ENCODE data around the gene TSPAN5.

The TSPAN5 gene

GRCh38 chr4:98646422-98646821 lies 12.0 kb downstream of the TSPAN5 start:
- no peak for DNase-seq (ENCODE audit: low read depth in 4 of 4, low spot score in 1 of 4)

- DNase-seq (ENCODE audit: low read depth in 4 of 4, low spot score in 1 of 4) = no peak
These were observed 12.9 kb downstream of the TSPAN5 start for GRCh38 chr4:98645527-98645926.

DNA sequence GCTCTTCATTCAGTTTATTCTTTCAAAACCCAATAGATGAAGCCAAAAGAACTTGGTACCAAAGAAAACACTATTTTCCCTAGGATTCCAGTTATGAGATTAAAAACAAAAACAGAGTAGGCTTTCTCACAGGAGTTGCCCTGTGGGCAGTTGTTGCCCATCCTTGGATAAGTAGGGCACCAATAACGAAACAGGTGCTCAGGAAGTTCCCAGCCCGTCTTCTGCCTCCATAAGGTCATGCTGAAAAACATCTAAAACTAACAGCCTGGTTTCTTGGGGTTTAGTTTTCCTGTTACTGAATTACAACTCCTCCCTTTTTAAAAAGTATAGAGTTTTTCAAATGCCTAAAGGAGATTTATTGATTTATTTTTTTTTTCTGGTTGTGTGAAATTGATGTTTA lies 14.7 kb downstream of the TSPAN5 start:
- DNase-seq (ENCODE audit: low read depth in 4 of 4, low spot score in 1 of 4) = no peak

GRCh38 chr4:98642991-98643426 lies 15.4 kb downstream of the TSPAN5 start:
- no peak for DNase-seq (ENCODE audit: low read depth in 4 of 4, low spot score in 1 of 4)

DNA sequence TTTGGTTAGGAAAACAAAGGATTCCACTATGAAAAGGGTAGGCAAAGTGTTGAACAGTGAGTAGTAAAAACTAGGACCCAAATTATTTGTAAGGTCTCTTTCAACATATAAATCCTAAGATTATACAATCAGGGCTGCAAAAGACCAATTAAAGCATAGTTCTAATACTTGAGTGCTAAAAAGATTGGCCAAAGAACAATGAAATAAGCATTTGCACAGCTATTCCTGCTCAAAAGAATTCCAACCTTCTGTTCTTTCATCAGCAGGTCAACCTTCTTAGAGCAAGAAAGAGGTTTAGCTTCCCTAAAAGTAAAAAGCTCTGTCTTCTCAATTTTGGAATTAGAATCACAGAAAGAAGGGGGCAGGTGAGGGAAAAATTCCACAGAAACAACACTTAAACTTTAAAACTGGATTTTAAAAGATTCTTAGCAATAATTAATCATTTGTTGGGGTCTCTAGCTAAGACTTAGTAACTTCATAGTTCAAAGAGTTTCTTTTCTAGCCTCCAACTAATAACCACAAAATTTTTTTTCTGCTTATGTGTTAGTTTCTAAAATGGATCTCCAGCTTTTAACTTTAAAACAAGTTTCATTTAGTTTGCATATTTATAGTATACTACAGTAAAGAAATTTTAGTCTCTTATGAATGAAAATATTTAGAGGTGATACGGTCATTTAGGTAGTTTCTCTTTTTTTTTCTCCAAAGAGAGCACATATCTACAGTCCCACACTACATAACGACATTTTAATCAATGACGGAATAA lies 16.3 kb downstream of the TSPAN5 start:
- DNase-seq (ENCODE audit: low read depth in 4 of 4, low spot score in 1 of 4) = no peak

DNA sequence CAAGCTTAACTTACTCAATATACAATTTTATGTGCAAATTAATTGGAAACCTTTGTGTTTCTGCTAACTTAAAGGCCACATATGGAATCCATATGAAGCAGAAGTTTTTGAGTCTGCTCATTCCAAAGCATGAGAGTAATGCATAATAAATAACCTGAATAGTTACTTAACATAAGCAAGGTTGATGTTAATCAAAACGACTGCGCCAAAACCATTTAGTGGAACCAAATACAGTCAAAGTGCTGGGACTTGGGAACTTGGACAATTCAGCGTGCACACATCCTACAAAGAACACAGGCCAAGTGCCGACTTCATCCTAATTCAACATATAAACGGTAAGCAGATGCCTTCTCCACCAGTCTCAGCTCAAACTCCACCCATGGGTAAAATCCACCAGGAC lies 17.0 kb downstream of the TSPAN5 start:
- DNase-seq (ENCODE audit: low read depth in 4 of 4, low spot score in 1 of 4) = no peak

DNA sequence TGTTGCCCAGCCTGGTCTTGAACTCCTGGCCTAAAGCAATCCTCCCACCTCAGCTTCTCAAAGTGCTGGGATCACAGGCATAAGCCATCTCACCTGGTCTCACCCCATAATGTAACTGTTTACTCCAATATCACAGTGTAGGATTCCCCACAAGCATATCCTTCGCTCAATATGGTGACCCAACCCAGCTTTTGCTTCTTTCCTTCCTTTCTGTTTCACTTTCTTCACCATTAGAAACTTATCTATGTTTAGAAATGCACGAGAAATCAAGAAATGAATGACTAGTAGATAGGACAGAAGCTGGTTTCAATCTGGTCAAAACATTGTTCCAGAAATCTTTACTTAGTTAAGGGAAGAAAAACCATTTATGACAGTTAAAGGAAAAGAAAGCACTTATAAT lies 18.9 kb downstream of the TSPAN5 start:
- no peak for DNase-seq (ENCODE audit: low read depth in 4 of 4, low spot score in 1 of 4)

DNA sequence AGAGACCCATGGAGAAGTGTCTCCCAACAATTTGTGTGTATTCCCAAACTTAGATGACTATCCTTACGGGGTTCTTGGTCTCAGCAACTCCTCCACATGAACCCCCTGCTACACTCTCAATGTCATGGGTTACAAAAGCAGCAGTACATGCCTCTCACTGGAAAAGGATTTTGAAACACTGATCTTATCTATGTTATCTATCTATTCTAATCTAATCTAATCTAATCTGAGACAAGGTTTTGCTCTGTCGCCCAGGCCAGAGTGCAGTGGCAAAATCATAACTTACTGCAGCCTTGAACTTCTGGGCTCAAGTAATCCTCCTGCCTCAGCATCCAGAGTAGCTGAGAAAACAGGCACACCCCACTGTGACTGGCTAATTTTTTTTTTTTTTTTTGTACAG lies 19.3 kb downstream of the TSPAN5 start:
- DNase-seq (ENCODE audit: low read depth in 4 of 4, low spot score in 1 of 4) = no peak

DNA sequence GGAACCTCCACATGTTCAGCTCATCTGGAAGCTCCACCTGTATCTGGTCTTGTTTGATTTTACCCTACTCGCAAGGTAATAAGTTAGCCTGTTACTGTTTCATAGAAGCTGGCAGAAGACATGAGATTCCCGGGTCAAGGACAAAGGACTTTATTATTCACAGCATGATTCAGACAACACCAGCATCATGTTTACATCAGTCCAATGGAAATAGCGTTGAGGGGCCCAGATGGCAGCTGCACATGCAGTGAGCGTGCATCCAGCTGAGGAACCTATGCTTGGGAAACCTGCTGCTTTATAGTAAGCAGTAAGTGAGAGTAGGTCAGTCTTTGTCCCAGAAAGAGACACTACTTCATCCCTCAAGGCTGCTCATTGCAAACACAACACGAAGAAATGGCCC lies 19.8 kb downstream of the TSPAN5 start:
- no peak for DNase-seq (ENCODE audit: low read depth in 4 of 4, low spot score in 1 of 4)

DNA sequence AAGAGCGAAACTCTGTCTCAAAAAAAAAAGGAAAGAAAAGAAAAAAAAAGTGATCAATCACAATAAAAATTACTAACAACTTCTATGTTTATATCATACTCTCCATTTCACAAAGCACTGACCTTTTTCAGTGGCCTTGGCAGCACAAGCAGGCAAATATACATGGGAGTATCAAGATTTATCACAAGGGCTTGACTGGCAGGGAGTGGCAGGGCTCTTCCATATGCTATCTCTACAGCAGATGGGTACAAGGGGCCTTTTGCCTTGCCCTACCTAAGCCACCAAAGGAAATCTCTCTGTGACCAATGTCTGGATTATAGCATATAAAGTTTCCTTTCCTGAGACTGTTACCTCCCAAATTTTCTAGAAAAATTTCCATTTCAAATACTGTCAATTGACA lies 24.4 kb downstream of the TSPAN5 start:
- no peak for DNase-seq (ENCODE audit: low read depth in 4 of 4, low spot score in 1 of 4)

DNA sequence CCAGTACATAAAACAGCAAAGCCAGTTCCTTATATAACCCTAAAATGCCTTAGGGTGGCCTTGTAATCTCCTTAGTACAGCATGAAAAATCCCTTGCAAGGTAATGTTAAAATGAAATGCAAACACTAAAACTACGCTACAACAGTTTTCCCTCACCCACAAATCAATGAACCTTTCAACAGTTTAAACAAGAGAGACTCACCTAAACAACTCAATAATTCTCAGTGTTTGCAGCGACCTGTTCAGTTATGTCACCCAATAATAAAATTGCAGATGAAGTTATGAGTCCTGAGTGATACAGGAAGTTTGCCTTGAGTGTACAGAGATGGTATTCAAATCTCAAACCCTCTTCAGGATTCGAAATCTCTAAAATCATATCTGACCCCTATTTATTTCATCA lies 25.3 kb downstream of the TSPAN5 start:
- no peak for DNase-seq (ENCODE audit: low read depth in 4 of 4, low spot score in 1 of 4)

DNA sequence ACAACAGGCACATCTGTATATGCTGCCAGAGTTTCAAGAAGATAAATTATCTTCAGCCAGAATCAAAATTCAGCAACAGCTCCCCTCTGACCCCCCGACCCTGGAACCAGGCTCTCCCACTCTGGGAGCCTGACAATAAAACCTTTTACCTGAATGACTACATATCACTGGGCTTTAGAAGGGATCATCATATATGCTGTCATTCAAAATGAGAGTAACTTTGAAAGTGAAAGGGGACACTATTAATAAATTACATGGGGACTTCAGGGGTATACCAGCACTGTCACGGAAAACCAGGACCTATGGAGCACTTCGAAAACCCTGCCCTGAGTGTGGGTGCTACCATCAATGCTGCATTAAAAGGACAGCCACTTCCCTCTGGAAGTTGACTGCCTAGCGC lies 26.2 kb downstream of the TSPAN5 start:
- no peak for DNase-seq (ENCODE audit: low read depth in 4 of 4, low spot score in 1 of 4)

GRCh38 chr4:98631506-98631905 lies 26.9 kb downstream of the TSPAN5 start:
- no peak for DNase-seq (ENCODE audit: low read depth in 4 of 4, low spot score in 1 of 4)

DNA sequence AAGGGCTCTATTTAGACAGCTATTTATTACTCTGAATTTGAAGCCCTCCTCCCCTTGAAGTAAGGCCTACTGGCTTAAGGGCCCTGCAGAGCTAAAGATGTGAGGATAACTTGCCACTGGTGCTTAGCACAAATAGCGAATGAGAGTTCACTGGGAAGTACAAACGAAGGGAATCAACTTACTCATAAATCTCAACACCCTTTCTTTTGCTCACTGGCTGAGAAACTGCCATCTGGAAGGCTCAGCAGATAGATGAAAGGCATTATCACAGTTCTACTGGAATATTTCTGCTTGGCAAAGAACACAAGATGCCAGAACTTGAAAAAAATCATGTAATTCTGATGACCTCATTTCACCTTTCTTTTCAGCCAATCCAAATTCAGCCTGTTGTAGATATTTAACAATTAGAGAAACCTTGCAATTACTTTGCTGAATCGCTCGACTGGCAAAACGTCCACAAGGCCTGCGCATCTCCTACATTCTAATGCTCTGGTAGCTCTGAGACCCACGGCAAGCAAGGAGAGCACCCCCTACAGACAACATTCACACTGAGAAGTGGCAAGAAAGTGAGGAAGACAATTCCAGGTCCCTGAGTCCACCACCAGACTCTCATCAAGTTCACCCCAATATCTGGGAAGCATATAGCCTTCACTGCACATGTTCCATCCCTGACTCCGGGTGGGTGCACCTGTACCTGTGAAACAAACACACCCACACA lies 27.5 kb downstream of the TSPAN5 start:
- no peak for DNase-seq (ENCODE audit: low read depth in 4 of 4, low spot score in 1 of 4)

GRCh38 chr4:98627531-98628257 lies 30.7 kb downstream of the TSPAN5 start:
- DNase-seq (ENCODE audit: low read depth in 4 of 4, low spot score in 1 of 4) = no peak

DNA sequence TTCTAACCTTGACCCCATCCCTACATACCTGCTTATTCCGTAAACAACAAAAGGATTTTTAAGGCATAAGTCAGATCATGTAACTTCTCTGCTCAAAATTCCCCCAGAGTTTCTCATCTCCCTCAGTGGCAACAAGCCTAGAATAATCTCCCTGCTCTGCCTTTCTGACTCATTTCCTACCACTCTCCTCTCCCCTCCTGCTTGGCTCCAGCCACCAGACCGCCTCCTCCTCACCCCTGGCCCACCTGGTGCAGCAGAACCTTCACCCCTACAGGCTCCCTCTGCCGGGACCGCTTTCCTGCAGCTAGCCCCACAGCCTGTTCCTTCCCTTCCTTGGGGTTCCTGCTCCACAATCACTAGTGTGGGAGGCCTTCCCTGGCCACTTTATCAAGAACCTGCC lies 32.1 kb downstream of the TSPAN5 start:
- DNase-seq (ENCODE audit: low read depth in 4 of 4, low spot score in 1 of 4) = no peak

DNA sequence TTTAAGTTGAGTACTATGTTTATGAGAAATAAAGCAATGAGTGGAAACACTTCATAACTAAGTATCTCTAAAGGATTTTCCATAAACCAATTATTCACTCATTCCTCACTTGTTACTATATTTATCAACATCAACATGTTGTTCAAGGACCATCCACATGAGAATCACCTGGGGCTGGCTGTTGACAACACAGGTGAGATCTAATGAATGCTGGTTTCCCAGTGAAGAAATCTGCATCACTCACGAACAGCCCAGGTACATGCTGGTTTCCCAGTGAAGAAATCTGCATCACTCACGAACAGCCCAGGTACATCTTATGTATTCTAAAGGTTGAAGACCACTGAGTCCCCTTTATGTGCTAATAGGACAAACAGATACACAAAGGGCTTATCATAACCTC lies 32.5 kb downstream of the TSPAN5 start:
- no peak for DNase-seq (ENCODE audit: low read depth in 4 of 4, low spot score in 1 of 4)

- DNase-seq (ENCODE audit: low read depth in 4 of 4, low spot score in 1 of 4) = no peak
These were observed 33.0 kb downstream of the TSPAN5 start for GRCh38 chr4:98625399-98625798.

GRCh38 chr4:98624642-98625041 lies 33.8 kb downstream of the TSPAN5 start:
- no peak for DNase-seq (ENCODE audit: low read depth in 4 of 4, low spot score in 1 of 4)

DNA sequence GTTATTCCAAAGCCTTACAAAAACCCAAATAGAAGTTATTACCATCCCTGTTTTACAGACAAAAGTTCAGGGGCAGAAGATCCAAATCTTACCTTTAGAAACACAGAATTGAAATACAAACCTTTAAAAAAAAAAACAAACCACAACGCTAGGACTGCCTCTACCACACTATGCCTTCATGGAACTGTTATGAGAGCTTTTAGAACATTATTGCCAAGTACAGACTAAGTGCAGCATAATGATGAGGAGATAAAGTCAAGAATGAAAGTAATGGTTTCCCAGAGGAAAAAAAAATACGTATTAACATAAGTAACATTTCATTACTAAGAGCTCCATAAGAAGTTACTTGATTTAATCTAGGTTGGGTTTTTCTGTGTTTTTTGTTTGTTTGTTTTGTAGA lies 34.3 kb downstream of the TSPAN5 start:
- DNase-seq (ENCODE audit: low read depth in 4 of 4, low spot score in 1 of 4) = no peak

GRCh38 chr4:98623126-98623802 lies 35.1 kb downstream of the TSPAN5 start:
- DNase-seq (ENCODE audit: low read depth in 4 of 4, low spot score in 1 of 4) = no peak
